Hepatocyte (in vitro differentiated cells): Measurements from ENCODE around the gene EPHB2. TPM values are rescaled to one million over a fixed set of nuclear protein-coding genes. Genes with fewer than 3 reads are reported as not detected.

Source experiments
- DNase-seq: peaks from one replicate; pipeline ENCODE4 v3.0.0-alpha.2; 2016; ENCODE audit warnings: low spot score
- H2AFZ ChIP-seq: fragments of 200-600 bp; sonication (generic); 2 replicates; pipeline ENCODE4 v1.6.0; 2016; ENCODE audit warnings: antibody characterized with exemption, mild to moderate bottlenecking
- H3K27ac ChIP-seq: fragments of 200-600 bp; sonication (generic); 2 replicates; pipeline ENCODE4 v1.5.1; 2016; ENCODE audit warnings: mild to moderate bottlenecking
- H3K27me3 ChIP-seq: fragments of 200-600 bp; sonication (generic); 2 replicates; pipeline ENCODE4 v1.6.1; 2016
- H3K36me3 ChIP-seq: fragments of 200-600 bp; sonication (generic); replicated peaks from 2 replicates; pipeline ENCODE4 v1.5.1; 2016; ENCODE audit warnings: low read depth; ENCODE audit not compliant: insufficient read depth
- H3K4me1 ChIP-seq: fragments of 200-600 bp; sonication (generic); 2 replicates; pipeline ENCODE4 v1.5.1; 2016; ENCODE audit warnings: mild to moderate bottlenecking, moderate library complexity; ENCODE audit not compliant: insufficient read depth
- H3K4me2 ChIP-seq: fragments of 200-600 bp; sonication (generic); 2 replicates; pipeline ENCODE4 v1.6.0; 2016
- H3K4me3 ChIP-seq: fragments of 200-600 bp; sonication (generic); 2 replicates; pipeline ENCODE4 v1.5.1; 2016; ENCODE audit warnings: mild to moderate bottlenecking
- H3K79me2 ChIP-seq: fragments of 200-600 bp; sonication (generic); 2 replicates; pipeline ENCODE4 v1.6.0; 2017; ENCODE audit warnings: mild to moderate bottlenecking
- H3K9me2 ChIP-seq: fragments of 200-600 bp; sonication (generic); replicated peaks from 2 replicates; pipeline ENCODE4 v1.6.0; 2017; ENCODE audit warnings: mild to moderate bottlenecking; ENCODE audit not compliant: insufficient read depth
- H3K9me3 ChIP-seq: fragments of 200-600 bp; sonication (generic); 2 replicates; pipeline ENCODE4 v1.5.1; 2016; ENCODE audit warnings: low read depth, mild to moderate bottlenecking
- H4K20me1 ChIP-seq: fragments of 200-600 bp; sonication (generic); 2 replicates; pipeline ENCODE4 v1.6.0; 2016; ENCODE audit warnings: mild to moderate bottlenecking; ENCODE audit not compliant: insufficient read depth, poor library complexity, severe bottlenecking
- CTCF ChIP-seq: fragments of 200-600 bp; sonication (generic); IDR thresholded peaks from 2 replicates; pipeline ENCODE4 v1.5.1; 2016; ENCODE audit warnings: antibody characterized with exemption, mild to moderate bottlenecking; ENCODE audit not compliant: poor library complexity
- EZH2 ChIP-seq: fragments of 200-600 bp; sonication (generic); IDR thresholded peaks from 2 replicates; pipeline ENCODE4 v1.6.1; 2016; ENCODE audit warnings: antibody characterized with exemption, mild to moderate bottlenecking, borderline replicate concordance
- EZH2phosphoT487 ChIP-seq: fragments of 200-600 bp; sonication (generic); IDR thresholded peaks from one replicate; pipeline ENCODE4 v1.6.1; 2018; ENCODE audit warnings: antibody characterized with exemption, mild to moderate bottlenecking, low read depth, moderate library complexity; ENCODE audit not compliant: unreplicated experiment, severe bottlenecking
- WGBS: methylation state at CpG from one replicate; pipeline ENCODE4 v1.1.6; 2016; ENCODE audit warnings: low lambda C conversion rate; ENCODE audit errors: missing lambda C conversion rate; 5-methylcytosine and 5-hydroxymethylcytosine counted together
- polyA plus RNA-seq: library from polyadenylated mRNA; unstranded; fragments of >200 nt; fragmentation: Nextera tagmentation; extraction: Ambion mirVana; gene quantifications from 2 replicates; pipeline ENCODE4 v1.2.1, GENCODE V29; 2016
- total RNA-seq: library from RNA; depleted of rRNA; stranded (reverse); fragments of >200 nt; gene quantifications from 2 replicates; pipeline ENCODE4 v1.2.3, GENCODE V29; 2014

The EPHB2 gene
- total and polyA plus RNA-seq, 2 experiments from 2014 or later, result 17.2 to 18.3 TPM

- no peak overlapping the region for H3K4me3 ChIP-seq
- H4K20me1 ChIP-seq, result no peaks in the 10 kb centered on the region
- no peak overlapping the region for H3K4me2 ChIP-seq
- H3K36me3 ChIP-seq, result no peaks in the 10 kb centered on the region
- no peak overlapping the region for H2AFZ ChIP-seq
- no peaks in the 10 kb centered on the region for H3K79me2 ChIP-seq
- no peaks in the 10 kb centered on the region for H3K9me3 ChIP-seq
- H3K27me3 ChIP-seq, result no peaks in the 10 kb centered on the region
- 89% methylated on average over 9 of the region's 9 CpGs for WGBS
- TF ChIP-seq EZH2 (no peak), CTCF (no peak), EZH2phosphoT487 (no peak)
- no peaks in the 10 kb centered on the region for H3K9me2 ChIP-seq
- H3K27ac ChIP-seq, result no peak overlapping the region
- H3K4me1 ChIP-seq, result no peaks in the 10 kb centered on the region
- DNase-seq, result no peak
Observed at GRCh38 chr1:22816067-22816775, 105.6 kb downstream of the EPHB2 start.

- no peaks in the 10 kb centered on the region for H3K4me1 ChIP-seq
- H3K27ac ChIP-seq, result no peak overlapping the region
- no peak overlapping the region for H2AFZ ChIP-seq
- H3K9me3 ChIP-seq, result no peaks in the 10 kb centered on the region
- DNase-seq, result no peak
- H3K36me3 ChIP-seq, result no peaks in the 10 kb centered on the region
- no peaks in the 10 kb centered on the region for H3K9me2 ChIP-seq
- TF ChIP-seq EZH2, result no peak
- no peaks in the 10 kb centered on the region for H3K79me2 ChIP-seq
- no peak overlapping the region for H3K4me3 ChIP-seq
- H3K27me3 ChIP-seq, result no peaks in the 10 kb centered on the region
- 92% methylated on average over 5 of the region's 5 CpGs for WGBS
- H4K20me1 ChIP-seq, result no peaks in the 10 kb centered on the region
- no peak overlapping the region for H3K4me2 ChIP-seq
Observed at GRCh38 chr1:22816803-22817202, 106.2 kb downstream of the EPHB2 start.

- Histone ChIP-seq H3K4me3 (no peak overlapping the region), H3K27me3 (no peaks in the 10 kb centered on the region), H2AFZ (no peak overlapping the region), H3K36me3 (no peaks in the 10 kb centered on the region), H3K4me2 (no peak overlapping the region), H3K9me3 (no peaks in the 10 kb centered on the region), H3K27ac (no peak overlapping the region), H3K79me2 (no peaks in the 10 kb centered on the region), H3K9me2 (no peaks in the 10 kb centered on the region), H4K20me1 (no peaks in the 10 kb centered on the region), H3K4me1 (no peaks in the 10 kb centered on the region)
- TF ChIP-seq EZH2phosphoT487, result no peak
- TF ChIP-seq EZH2, result no peak
- no peak for TF ChIP-seq CTCF
- 96% methylated on average over 5 of the region's 5 CpGs for WGBS
- no peak for DNase-seq
Observed at GRCh38 chr1:22817462-22817861, 106.8 kb downstream of the EPHB2 start.

- H3K9me3 ChIP-seq, result no peaks in the 10 kb centered on the region
Observed at GRCh38 chr1:22818061-22818770, 107.6 kb downstream of the EPHB2 start.

More at GRCh38 chr1:22818061-22818770, 107.6 kb downstream of the EPHB2 start:
- Histone ChIP-seq H3K4me3 (no peak overlapping the region), H3K79me2 (no peaks in the 10 kb centered on the region), H3K9me2 (no peaks in the 10 kb centered on the region), H3K36me3 (no peaks in the 10 kb centered on the region), H3K4me1 (no peaks in the 10 kb centered on the region), H3K4me2 (no peak overlapping the region), H3K27ac (no peak overlapping the region), H2AFZ (no peak overlapping the region), H4K20me1 (no peaks in the 10 kb centered on the region), H3K27me3 (no peaks in the 10 kb centered on the region)
- TF ChIP-seq EZH2 (no peak), CTCF (no peak), EZH2phosphoT487 (no peak)
- WGBS, result 84% methylated on average over 11 of the region's 11 CpGs
- no peak for DNase-seq
